GM19328 (cell line): ENCODE results near the gene BDH1.

Experiments used
- ATAC-seq: cut with Tn5 transposase; IDR thresholded peaks from one replicate; pipeline ENCODE4 v1.9.1; 2021; ENCODE audit warnings: mild to moderate bottlenecking, moderate library complexity; ENCODE audit not compliant: unreplicated experiment

BDH1 gene

DNA sequence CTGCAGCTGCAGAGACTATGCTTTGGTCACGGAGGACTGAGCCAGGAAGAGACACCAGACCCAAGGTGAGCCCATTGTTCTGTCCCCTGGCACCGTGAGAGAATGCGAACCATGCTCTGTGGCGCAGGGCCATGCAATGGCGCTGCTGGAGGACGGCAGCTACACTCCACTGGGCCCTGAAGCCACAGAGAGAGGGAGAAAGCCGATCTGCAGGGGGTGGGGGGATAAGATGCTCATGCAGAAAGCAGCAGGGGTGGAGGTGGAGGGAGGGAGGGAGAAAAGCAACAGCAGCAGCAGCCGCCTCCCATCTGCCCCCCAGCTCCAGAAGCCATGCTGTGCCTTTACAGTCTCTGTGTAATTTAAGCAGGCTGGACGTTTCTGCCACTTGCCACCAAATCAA, 5.3 kb downstream of the BDH1 start:
- ATAC-seq = no peak

DNA sequence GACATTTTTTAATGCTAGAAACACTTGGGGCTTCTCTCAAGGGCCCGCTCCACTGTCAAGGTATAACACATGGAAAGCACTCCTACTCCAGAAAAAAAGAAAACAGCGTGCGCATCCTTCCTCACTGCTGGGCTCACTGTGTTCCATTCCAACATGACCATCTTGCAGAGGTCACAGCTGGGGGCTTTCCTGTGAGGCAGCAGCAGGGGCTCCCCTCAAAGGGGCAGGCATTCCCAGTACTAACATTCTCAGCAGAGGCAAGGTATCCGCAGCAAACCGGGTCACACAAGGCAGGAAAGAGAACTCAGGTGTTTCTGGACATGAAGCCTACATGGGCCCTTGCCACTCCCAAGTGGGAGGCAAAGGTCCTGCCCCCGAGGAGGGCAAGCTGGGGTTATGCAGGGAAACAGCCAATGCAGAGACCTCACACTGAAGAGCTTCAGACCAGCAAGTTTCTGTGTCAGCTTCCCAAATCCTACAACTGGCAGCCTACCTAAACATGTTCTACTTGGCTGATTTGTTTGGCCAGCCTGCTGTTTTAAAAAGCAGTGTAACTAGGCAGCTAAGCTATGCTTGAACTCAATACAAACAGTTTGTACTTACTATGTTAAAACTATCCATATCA, 6.4 kb downstream of the BDH1 start:
- no peak for ATAC-seq

DNA sequence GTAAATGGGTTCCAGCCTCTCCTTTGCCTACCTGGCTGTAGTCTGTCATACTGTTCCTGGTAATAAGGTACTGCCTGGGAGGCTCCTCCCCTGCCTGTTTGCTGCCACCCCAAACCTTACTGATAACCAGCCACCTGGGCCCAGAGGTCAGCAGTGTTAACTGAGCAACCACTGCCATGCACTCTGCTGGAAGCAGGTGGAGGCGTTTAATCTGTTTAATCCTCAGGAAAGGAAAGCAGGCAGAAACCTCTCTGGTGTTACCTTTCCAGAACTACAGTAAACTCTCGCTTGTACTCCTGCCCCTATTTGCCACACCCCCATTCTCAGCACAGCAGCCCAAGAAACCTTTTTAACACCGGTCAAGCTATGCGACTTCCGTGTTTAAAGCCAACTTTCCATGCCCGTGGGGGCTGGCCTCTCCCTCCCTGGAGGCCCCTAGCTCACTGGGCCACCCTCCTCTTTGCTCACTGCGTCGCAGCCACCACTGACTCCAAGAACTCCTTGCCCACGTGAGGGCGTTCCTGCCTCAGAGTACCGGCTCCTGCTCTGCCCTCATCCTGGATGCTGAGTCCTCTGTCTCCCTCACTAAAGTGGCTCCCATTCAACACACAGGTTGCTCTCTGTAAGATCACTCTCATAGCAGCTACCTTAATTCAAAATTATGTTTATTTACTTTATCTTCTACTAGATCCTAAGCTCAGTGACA, 8.3 kb downstream of the BDH1 start:
- ATAC-seq = no peak

DNA sequence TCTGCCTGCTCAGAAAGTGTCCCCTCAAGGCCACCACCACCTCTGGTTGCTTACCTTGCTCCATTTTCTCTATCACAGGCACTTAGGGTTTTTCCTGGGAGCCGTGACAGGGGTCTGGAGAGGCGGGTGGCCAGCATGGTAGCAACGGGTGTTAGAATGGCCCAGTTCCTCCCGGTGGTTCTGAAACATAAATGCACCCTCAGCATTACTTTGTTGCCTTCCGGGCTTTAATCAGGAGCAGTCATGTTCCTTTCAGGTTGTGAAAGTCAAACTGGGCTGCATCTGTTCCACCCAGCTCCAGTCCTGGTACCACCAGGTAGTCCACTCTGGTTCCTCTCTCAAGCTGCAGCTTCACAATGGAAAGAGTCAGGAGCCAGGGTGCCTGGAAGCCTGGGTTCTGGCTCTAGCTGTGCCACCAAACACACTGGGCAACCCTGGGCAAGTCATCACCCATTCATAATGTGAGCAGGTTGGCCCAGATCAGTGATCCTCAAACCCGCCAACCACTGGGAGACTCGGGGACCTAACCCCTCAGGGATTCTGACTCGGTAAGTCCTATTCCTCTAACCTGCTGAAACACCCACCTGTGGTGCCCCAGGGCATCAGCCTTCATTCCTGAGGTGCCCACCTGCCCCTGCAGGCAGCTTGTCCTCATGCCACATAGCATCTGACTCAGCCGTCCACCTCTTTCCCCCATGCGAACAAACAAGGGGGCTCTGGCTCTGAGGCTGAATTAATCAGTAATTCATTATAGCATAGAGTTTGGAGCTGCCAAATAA, 9.3 kb downstream of the BDH1 start:
- no peak for ATAC-seq

DNA sequence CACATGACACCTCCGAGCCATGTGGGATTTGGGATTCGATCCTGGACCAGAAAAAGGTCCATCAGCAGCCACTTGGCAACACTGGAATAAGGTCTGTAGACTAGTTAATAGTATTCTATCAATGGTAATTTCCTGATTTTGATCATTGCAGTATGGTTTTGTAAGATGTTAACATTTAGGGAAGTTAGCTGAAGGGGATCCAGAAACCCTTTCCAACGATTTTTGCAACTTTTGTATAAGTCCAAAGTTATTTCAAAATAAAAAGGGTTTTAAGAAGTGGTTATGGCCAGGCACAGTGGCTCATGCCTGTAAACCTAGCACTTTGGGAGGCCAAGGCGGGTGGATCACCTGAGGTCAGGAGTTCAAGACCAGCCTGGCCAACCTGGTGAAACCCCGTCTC, 10.2 kb downstream of the BDH1 start:
- no peak for ATAC-seq

DNA sequence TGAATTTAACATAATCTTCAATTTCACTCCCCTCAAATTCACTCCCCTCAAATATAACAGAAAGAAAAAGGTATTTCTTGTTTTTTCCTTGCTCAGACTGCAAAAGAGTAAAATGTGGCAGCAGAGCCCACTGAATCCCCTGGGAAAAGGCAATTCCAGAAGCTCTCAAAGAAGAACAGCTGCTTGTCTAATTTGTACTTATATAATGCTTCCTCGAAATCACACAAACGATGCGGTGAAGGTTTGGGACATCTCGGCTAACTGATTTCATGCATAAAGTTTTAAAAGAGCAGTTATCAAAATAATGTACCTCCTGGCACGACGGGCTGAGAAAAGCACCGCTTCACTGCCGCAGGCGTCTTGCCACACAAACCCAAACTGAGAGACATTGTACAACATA, 10.7 kb downstream of the BDH1 start:
- no peak for ATAC-seq

DNA sequence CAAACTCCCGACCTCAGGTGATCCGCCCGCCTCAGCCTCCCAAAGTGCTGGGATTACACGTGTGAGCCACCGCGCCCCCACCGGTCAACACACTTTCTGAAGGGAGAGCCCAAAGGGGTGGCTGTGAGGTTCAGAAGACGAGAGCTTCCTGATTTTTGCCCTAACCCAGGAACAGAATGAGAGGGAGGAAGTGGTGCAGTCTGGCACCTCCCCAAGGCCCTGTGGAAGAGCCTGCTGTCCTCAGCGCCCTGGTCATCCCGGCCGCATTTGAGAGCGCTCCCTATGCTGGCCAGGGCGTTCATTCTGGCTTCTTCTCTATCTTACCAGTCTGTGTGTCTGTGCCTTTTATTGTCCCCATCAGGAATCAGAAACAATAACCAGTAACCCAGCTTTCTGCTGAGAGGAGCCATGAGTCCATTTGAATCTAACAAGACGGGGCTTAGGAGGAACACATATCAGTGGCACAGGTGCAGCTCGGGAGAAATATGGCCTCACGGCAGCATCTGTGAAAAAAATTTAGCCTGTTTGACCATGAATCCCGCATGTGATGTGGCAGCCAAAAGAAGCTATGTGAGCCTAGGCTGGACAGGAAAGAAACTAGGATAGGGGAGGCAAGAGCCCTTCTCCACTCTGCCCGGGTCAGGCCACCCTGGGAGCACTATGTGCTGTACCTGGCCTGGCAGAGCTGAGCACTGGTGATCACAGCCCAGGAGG, 12.9 kb downstream of the BDH1 start:
- ATAC-seq = no peak

DNA sequence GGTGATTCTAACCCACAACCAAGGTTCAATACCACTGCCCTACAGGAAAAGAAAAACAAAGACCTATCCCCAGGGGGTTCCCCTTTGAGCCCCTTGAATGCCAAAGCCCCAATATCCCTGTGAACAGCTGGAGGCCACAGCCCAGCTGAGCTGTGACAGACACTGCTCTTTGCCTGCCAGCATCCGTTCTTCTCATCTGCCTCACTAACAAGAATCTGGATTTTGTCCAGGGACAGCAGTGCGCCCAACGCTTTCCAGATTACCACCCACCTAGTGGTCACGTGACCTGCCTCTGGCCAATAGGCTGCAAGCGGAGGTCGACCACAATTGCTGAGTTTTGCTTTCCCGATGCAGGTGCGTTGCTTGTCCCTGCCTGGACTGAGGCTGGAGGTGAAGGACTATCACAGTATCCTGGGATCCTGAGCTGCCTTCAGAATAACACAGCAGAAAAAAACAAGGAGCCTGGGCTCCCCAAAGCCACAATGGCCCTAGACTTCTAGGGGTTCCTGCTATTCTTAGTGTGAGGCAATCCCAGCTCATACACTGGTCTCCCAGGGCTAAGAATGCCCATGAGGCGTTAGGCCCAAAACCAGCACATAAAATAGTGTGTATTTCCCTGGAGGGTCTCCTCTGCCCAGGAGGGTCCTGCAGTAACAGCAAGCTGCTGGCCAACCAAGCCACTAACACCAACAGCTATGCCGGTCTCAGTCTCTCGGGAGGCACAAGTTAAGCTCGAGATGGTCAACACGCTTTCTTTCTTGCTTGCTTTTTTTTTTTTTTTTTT, 13.8 kb downstream of the BDH1 start:
- no peak for ATAC-seq

DNA sequence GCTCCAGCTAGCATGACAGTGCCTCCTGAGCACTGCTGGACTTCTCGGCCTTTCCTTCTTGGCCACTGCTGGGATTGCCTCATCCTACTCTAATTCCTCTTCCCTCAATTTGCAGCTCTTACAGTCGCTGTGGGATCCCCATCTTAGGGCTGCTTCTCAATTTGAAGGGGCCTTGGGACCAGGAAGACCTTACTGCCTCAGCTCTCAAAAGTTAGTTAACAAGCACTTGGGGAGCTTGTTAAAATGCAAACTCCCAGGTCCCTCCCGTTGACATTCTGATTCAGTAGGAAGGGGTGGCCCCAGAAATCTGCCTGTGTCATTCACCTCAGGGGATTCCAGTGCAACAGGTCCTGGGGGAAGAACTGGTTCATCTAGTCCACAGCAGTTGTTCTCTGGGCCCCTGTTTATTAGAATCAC, 14.8 kb downstream of the BDH1 start:
- no peak for ATAC-seq

DNA sequence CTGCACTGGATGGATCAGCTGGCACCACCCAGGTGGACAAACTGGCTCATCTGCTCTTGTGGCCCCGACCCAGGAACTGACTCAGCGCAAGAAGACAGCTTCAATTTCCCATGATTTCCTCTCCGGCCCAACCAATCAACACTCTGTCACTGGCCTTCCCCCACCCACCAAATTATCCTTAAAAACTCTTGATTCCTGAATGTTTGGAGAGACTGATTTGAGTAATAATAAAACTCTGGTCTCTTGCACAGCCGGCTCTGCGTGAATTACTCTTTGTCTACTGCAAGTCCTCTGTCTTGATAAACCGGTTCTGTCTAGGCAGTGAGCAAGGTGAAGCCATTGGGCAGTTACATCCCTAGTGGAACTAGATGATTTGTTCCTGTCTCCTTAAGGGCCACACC, 16.1 kb downstream of the BDH1 start:
- ATAC-seq = no peak

DNA sequence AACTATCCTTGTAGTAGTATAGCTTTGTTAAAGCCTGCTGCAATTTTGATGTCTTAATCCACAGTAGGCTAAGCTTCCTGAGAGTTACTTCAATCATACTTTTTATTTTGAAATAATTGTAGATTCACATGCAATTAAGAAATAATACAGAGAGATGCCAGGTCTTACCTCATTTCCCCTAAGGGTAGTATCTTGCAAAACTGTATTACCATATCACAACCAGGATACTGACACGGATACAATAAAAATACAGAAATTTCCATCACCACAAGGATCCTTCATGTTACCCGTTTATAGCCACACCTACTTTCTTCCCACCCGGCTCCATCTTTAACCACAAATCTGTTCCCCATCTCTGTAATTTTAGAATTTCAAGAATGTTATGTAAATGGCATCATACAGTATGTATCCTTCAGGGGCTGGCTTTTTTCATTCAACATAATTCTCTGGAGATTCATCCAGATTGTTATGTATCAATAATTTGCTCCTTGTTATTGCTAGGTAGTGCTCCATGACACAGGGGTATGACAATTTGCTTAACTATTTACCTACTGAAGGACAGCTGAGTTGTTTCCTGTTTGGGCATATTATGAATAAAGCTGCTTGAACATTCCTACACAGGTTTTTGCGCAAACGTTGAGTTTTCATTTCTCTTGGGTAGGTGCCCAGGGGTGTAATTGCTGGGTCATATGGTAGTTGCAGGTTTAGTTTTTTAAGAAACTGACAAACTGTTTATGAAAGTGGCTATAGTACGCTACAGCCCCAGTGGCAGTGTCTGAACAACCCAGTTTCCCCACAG, 21.6 kb downstream of the BDH1 start:
- ATAC-seq = no peak

DNA sequence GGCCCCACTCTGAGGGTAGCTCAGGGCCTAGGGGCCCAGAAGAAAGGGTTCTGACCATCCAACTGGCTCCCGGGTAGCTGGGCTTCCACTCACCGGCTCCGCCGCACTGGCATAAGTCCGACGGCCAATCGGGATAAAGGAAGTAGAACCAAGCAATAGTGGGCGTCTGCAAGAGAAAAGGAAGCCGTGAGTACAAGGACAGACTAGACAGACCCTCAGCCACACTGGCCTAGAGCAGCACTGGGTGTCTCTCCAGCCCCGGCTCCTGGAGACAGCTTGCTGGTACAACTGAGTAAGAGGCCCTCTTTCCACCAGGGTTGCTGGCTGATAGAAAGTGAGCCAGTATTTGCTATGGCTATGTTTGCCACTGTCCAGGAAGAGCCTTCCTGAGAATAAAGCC, 22.4 kb downstream of the BDH1 start:
- no peak for ATAC-seq

DNA sequence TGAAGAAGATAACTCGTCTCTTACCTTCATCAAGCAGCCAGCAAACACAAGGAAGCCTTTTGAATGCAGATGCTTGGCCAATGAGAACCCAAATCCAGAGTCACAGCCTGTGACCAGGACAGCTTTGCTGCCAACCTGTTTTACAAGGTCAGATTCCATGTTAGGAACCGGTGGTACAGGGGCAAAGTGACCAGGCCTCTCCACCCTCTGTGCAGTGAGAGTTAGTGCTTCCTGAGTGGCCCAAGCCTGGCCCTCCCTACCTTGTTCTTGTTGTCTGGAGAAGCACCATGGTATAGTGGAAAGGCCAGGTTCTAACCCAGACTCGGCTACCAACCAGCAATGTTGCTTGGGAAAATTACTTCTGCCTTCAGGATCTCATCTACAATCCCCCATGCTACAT, 23.4 kb downstream of the BDH1 start:
- ATAC-seq = no peak

DNA sequence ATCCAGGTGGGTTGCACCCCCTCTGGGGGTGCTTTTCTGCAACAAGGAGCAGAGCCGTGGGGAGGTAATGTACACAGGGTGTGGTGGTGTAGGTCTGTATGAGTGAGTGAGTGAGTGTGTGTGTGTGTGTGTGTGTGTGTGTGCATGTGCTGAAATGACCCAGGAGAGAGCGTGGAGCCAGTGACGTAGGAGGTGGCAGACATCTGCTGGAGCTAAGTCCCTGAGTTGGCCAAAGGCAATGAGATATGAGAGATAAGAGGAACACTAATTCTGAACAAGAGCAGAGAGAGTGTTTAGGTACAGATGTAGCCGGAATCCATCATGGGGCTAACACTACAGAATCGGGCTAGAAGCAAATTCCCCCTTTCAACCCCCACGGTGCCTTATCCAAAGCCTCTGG, 27.6 kb downstream of the BDH1 start:
- no peak for ATAC-seq

DNA sequence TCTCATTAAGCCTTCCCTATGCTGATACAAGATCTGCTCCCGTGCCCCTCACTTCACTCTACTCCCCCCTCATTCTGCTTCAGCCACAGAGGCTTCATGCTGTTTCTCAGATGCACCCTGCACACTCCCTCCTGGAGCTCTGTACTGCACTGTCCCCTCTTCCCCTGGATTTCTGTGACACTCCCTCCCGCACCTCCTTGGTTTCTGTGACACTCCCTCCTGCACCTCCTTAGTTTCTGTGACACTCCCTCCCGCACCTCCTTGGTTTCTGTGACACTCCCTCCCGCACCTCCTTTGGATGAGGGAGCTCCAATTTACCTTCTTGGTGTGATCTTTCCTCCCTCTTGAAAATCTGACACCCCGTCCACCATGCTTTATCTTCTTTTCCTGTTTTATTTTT, 28.2 kb downstream of the BDH1 start:
- ATAC-seq = no peak

DNA sequence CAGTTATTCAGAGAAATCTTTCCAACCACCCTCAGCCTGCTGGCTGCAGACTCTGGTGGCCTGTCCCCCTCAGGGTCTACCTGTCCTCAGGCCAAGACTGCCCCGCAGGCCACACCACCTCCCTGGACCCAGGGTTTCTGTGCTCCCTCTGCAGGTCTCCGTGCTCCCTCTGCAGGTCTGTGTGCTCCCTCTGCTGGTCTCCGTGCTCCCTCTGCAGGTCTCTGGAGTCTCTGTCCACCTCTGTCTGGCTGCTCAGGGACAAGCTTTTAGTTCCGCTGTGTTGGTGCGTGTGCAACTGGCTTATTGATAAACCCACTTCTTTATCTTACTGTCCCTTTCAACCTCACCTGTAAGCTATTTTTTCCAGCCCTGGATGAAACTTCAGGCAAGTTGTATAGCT, 30.1 kb downstream of the BDH1 start:
- ATAC-seq = no peak

DNA sequence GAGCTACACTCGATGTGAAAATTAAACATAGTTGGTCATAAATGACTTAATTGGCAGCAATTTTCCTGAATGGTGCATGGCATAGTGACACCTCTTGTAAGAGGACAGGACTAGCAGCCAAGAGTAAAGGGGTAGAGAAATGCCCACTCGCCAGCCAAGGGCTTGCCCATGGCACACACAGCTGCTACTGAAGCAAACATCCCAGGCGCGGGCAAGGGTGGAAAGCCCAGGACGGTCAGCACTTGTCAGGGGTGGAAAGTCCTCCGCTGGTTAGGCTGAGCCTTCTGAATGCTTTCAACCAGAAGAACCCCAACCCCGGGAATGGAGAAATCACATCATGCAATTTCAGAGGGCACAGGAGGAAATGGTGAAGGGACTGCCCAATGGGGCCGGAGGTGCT, 31.6 kb downstream of the BDH1 start:
- no peak for ATAC-seq

DNA sequence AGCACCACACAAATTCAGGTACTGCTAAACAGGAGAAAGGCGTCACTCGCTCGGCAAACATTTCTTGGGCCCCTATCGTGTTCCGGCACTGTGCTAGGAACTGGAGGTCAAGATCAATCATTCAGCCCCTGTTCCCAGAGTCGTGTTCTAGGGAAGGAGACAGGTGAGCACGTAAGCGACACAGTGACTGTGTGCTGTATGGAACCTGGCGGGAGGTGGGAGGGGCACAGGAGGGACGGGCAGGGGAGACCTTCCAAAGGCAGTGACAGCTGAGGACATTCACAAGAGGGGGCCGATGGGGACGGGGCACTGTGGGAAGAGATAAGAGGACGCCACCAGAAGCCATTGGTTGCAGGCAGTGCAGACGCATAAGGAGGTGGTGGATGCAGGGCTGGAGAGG, 32.2 kb downstream of the BDH1 start:
- ATAC-seq = no peak

DNA sequence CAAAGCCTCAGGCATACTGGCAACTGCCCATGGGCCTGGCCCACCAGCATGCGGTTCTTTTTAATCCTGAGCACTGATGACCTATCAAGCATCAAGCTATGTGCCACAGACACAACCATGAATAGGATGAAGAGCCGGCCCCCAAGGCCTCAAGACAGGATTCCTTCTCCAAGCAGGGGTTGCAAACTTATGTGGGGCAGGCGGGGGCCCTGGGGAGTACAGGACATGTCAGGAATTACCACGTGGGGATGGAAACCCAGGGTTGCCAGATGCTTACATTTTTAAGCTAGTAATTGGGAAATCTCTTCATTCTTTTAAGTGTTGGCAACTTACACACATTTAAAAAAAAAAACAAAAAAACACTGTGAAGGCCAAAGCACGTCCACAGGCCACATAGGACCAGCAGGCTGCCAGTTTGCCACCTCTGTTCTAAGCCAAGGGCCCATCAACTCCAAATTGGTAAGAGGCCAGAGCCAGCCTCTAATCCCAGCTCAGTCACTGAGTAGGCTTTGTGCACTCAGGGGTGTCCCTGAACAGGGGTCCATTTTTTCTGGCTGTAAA, 32.8 kb downstream of the BDH1 start:
- ATAC-seq = no peak
